SK-N-MC (cell line): ENCODE results near the gene DALRD3.

Experiments
- EZH2 ChIP-seq: fragments of 200-600 bp; sonication (generic); IDR thresholded peaks from one replicate; pipeline ENCODE4 v1.6.1; 2017; ENCODE audit warnings: antibody characterized with exemption
- POLR2AphosphoS5 ChIP-seq: IDR thresholded peaks from 2 replicates; pipeline ENCODE4 v1.6.1; 2012; ENCODE audit warnings: mild to moderate bottlenecking, low read depth, low read length, borderline replicate concordance

GRCh38 chr3:49035281-49035680 is 16.9 kb upstream of the DALRD3 start:
- TF ChIP-seq POLR2AphosphoS5 (no peak), EZH2 (no peak)
